H1 (cell line): Measurements from ENCODE around the gene PAN2. TPM values are rescaled to one million over a fixed set of nuclear protein-coding genes. Genes with fewer than 3 reads are reported as not detected.

ENCODE experiments used
- BCL11A ChIP-seq, 2 experiments: IDR thresholded peaks; one replicate each; pipeline ENCODE4 v1.6.1; 2011; ENCODE audit warnings: low read depth in 2 of 2, low read length in 2 of 2, mild to moderate bottlenecking in 2 of 2
- CEBPB ChIP-seq: IDR thresholded peaks from 2 replicates; pipeline ENCODE4 v1.6.1; 2012; ENCODE audit warnings: low read depth, low read length
- CHD1 ChIP-seq: IDR thresholded peaks from 2 replicates; pipeline ENCODE4 v1.6.1; 2012; ENCODE audit warnings: low read depth, low read length, improper control_type of control experiment
- CHD2 ChIP-seq: IDR thresholded peaks from 2 replicates; pipeline ENCODE4 v1.6.1; 2012; ENCODE audit warnings: low read length, improper control_type of control experiment
- CTBP2 ChIP-seq: IDR thresholded peaks from 2 replicates; pipeline ENCODE4 v1.7.0; 2011; ENCODE audit warnings: borderline replicate concordance, mild to moderate bottlenecking, moderate library complexity, mixed read lengths, low read length; ENCODE audit not compliant: insufficient read depth, insufficient read length
- E2F6 ChIP-seq: IDR thresholded peaks from 2 replicates; pipeline ENCODE4 v1.6.1; 2012; ENCODE audit warnings: inconsistent platforms
- EZH2 ChIP-seq: fragments of 200-600 bp; sonication (generic); IDR thresholded peaks from 2 replicates; pipeline ENCODE4 v1.7.1; 2012; ENCODE audit warnings: low read depth, mild to moderate bottlenecking, moderate library complexity, low read length, inconsistent platforms; ENCODE audit not compliant: severe bottlenecking
- JUN ChIP-seq: IDR thresholded peaks from 2 replicates; pipeline ENCODE4 v1.6.1; 2011; ENCODE audit warnings: low read depth, mild to moderate bottlenecking, improper control_type of control experiment, low read length
- MAX ChIP-seq: IDR thresholded peaks from 2 replicates; pipeline ENCODE4 v1.6.1; 2012; ENCODE audit warnings: inconsistent platforms
- NRF1 ChIP-seq: IDR thresholded peaks from 2 replicates; pipeline ENCODE4 v1.6.1; 2011; ENCODE audit warnings: mild to moderate bottlenecking, low read depth, low read length, improper control_type of control experiment
- RFX5 ChIP-seq: IDR thresholded peaks from 2 replicates; pipeline ENCODE4 v1.6.1; 2011; ENCODE audit warnings: low read depth, low read length, improper control_type of control experiment, borderline replicate concordance
- SP2 ChIP-seq: IDR thresholded peaks from 2 replicates; pipeline ENCODE4 v1.6.1; 2012; ENCODE audit warnings: mild to moderate bottlenecking, low read length, inconsistent platforms
- SRF ChIP-seq: IDR thresholded peaks from 2 replicates; pipeline ENCODE4 v1.6.1; 2011; ENCODE audit warnings: mild to moderate bottlenecking, low read depth, low read length, moderate library complexity
- TAF1 ChIP-seq: IDR thresholded peaks from 2 replicates; pipeline ENCODE4 v1.6.1; 2011; ENCODE audit warnings: mild to moderate bottlenecking, low read depth, low read length
- TBP ChIP-seq: IDR thresholded peaks from 2 replicates; pipeline ENCODE4 v1.6.1; 2011; ENCODE audit warnings: low read depth, low read length, improper control_type of control experiment
- polyA plus RNA-seq, 7 experiments: library from polyadenylated mRNA; depleted of rRNA in 3 of 7; stranded (reverse) in 5 of 7; unstranded in 2 of 7; fragments of >200 nt in 5 of 7; fragments of 200-250 nt in 2 of 7; gene quantifications; 1 replicate in 5 of 7; 2 replicates in 1 of 7; 4 replicates in 1 of 7; pipeline versions ENCODE4 v1.2.1 to v1.2.3, GENCODE V29; 2011 to 2013; ENCODE audit warnings: missing spikeins in 2 of 7, mixed read lengths in 2 of 7
- total RNA-seq: library from RNA; stranded (reverse); fragmentation: NEBNext Ultra II Directional; extraction: Animal tissue kit (Norgen Biotek cat#: 25700); gene quantifications from 2 replicates; pipeline ENCODE4 v1.2.1, GENCODE V29; 2021

The PAN2 gene
- total and polyA plus RNA-seq, 2 of the 8 experiments (the other 6 are each of a cell fraction or from before 2014, with no cell fraction given) = 29.6 to 36.7 TPM

- TF ChIP-seq CEBPB (no peak), JUN (no peak), SP2 (0 out of 2 replicates have a peak, but pooled peaks have one; percentile 12), CHD1 (no peak), E2F6 (no peak), RFX5 (no peak), CTBP2 (no peak), TBP (peak; percentile 67), CHD2 (0 out of 2 replicates have a peak, but pooled peaks have one; percentile 29), MAX (peak; percentile 68), TAF1 (peak; percentile 86), BCL11A (IDR thresholded peaks at IDR 0.05; ENCODE audit: low read depth in 2 of 2, low read length in 2 of 2) (no peak), SRF (peak; percentile 25; the same call in 1 of the 2 replicates), NRF1 (no peak), EZH2 (no peak)
These were observed 33.8 kb downstream of the PAN2 start, which contains the start of gene CS (continued) for GRCh38 chr12:56299853-56300643.
